K562 (cell line): ENCODE results near the gene LHFPL5. TPM values are rescaled to one million over a fixed set of nuclear protein-coding genes. Genes with fewer than 3 reads are reported as not detected.

Experiments used
- ATAC-seq: fragments of 200-7000 bp; cut with Tn5 transposase; 3 replicates; pipeline ENCODE4 v1.9.1; 2020; ENCODE audit warnings: moderate library complexity
- BruUV-seq: library from RNA; stranded (reverse); fragments of 400-500 nt; replicated peaks from 2 replicates; lab custom pipeline; 2021; lab: Mats Ljungman, UMichigan
- CTCF ChIA-PET: fragments of 300-600 bp; formaldehyde crosslinking; extraction: SDS; loops from one replicate; lab custom pipeline; 2021; ENCODE audit warnings: low intra/inter-chr PET ratio; lab: Yijun Ruan, JAX
- POLR2A ChIA-PET: fragments of 300-600, 350-650 bp; sonication (Branson Sonifier 250); formaldehyde crosslinking; extraction: SDS; loops from one replicate; lab custom pipeline; 2021; ENCODE audit warnings: antibody characterized with exemption, inconsistent platforms; lab: Yijun Ruan, JAX
- DNase-seq, 4 experiments: peaks; one replicate each; pipeline versions ENCODE4 v3.0.0 to v3.0.0-alpha.2; 2011 to 2018; ENCODE audit warnings: low spot score in 3 of 4, mixed read lengths in 3 of 4; ENCODE audit errors: extremely low read depth in 1 of 4
- FAIRE-seq: peaks from 2 replicates; lab custom pipeline; 2011; peaks lifted over from hg19 to GRCh38; lab: Jason Lieb, UNC
- H2AFZ ChIP-seq: 2 replicates; pipeline ENCODE4 v1.6.0; 2011; ENCODE audit warnings: low read depth, low read length, control low read depth, inconsistent platforms
- H3K27ac ChIP-seq: fragments of 200-600 bp; 3 replicates; pipeline ENCODE4 v1.8.0; 2011; ENCODE audit warnings: low read depth, mild to moderate bottlenecking, control low read depth, inconsistent platforms, low read length, moderate library complexity, mixed read lengths; ENCODE audit errors: extremely low read depth
- H3K27me3 ChIP-seq, 2 experiments: fragments of 300-600 bp in 1 of 2; 2 replicates in 1 of 2; 3 replicates in 1 of 2; pipeline versions ENCODE4 v1.6.0 to v1.8.0; 2011; ENCODE audit warnings: inconsistent platforms in 2 of 2, low read length in 2 of 2, mild to moderate bottlenecking in 1 of 2, mixed read lengths in 1 of 2, moderate library complexity in 1 of 2; ENCODE audit not compliant: control insufficient read depth in 2 of 2, insufficient read depth in 2 of 2
- H3K36me3 ChIP-seq: fragments of 300-600 bp; 3 replicates; pipeline ENCODE4 v1.8.0; 2011; ENCODE audit warnings: mild to moderate bottlenecking, low read length, inconsistent platforms; ENCODE audit not compliant: control insufficient read depth, insufficient read depth
- H3K4me1 ChIP-seq, 2 experiments: fragments of 200-600 bp in 1 of 2; replicated peaks in 1 of 2; 2 replicates in 1 of 2; 3 replicates in 1 of 2; pipeline versions ENCODE4 v1.5.1 to v1.8.0; 2011; ENCODE audit warnings: inconsistent platforms in 2 of 2, low read length in 2 of 2, mild to moderate bottlenecking in 1 of 2, mixed read lengths in 1 of 2, moderate library complexity in 1 of 2; ENCODE audit not compliant: control insufficient read depth in 2 of 2, insufficient read depth in 2 of 2
- H3K4me2 ChIP-seq: 2 replicates; pipeline ENCODE4 v1.6.1; 2011; ENCODE audit warnings: low read length, control low read depth, inconsistent platforms, mixed read lengths; ENCODE audit not compliant: insufficient read depth
- H3K4me3 ChIP-seq: fragments of 200-600 bp; sonication (generic), shearing (Covaris generic); 2 replicates; pipeline ENCODE4 v1.5.1; 2016; ENCODE audit warnings: control low read depth, inconsistent platforms
- H3K79me2 ChIP-seq: fragments of 200-600 bp; 3 replicates; pipeline ENCODE4 v1.8.0; 2011; ENCODE audit warnings: low read length, inconsistent platforms; ENCODE audit not compliant: control insufficient read depth, insufficient read depth
- H3K9ac ChIP-seq, 2 experiments: 2 replicates each; pipeline versions ENCODE4 v1.6.0 to v1.6.1; 2011; ENCODE audit warnings: low read depth in 2 of 2, low read length in 2 of 2, control low read depth in 1 of 2, inconsistent platforms in 1 of 2, mild to moderate bottlenecking in 1 of 2, mixed read lengths in 1 of 2; ENCODE audit not compliant: insufficient read depth in 1 of 2
- H3K9me1 ChIP-seq: one replicate; pipeline ENCODE4 v1.6.0; 2011; ENCODE audit warnings: inconsistent platforms, mild to moderate bottlenecking, low read length, moderate library complexity; ENCODE audit not compliant: control insufficient read depth, insufficient read depth
- H3K9me3 ChIP-seq: replicated peaks from 2 replicates; pipeline ENCODE4 v1.5.1; 2011; ENCODE audit warnings: low read depth, low read length, inconsistent platforms; ENCODE audit not compliant: control insufficient read depth, insufficient read depth
- H4K20me1 ChIP-seq: replicated peaks from 2 replicates; pipeline ENCODE4 v1.6.1; 2011; ENCODE audit warnings: low read length, inconsistent platforms, mixed read lengths; ENCODE audit not compliant: control insufficient read depth, insufficient read depth
- EP400 ChIP-seq: fragments of 450-650 bp; IDR thresholded peaks from 2 replicates; pipeline ENCODE4 v1.6.1; 2017; ENCODE audit warnings: antibody characterized with exemption, mild to moderate bottlenecking, moderate library complexity
- IRF2 ChIP-seq: sonication (generic); formaldehyde crosslinking; IDR thresholded peaks from 2 replicates; pipeline ENCODE4 v1.8.1; 2022; ENCODE audit warnings: mild to moderate bottlenecking, missing genetic modification reagents
- NFRKB ChIP-seq: fragments of 450-650 bp; IDR thresholded peaks from 2 replicates; pipeline ENCODE4 v1.6.1; 2016; ENCODE audit warnings: low read depth
- PTBP1 ChIP-seq: fragments of 200-400 bp; formaldehyde crosslinking; IDR thresholded peaks from 2 replicates; pipeline ENCODE4 v1.6.1; 2017; ENCODE audit warnings: low read depth, low read length
- RAD21 ChIP-seq, 2 experiments: fragments of 250-450 bp in 1 of 2; fragments of 450-650 bp in 1 of 2; sonication (Bioruptor Pico) in 1 of 2; formaldehyde crosslinking in 1 of 2; IDR thresholded peaks in 1 of 2; conservative IDR thresholded peaks in 1 of 2; 2 replicates each; pipeline versions ENCODE4 v1.4.0 to v1.8.0; 2020 to 2022; ENCODE audit warnings: mild to moderate bottlenecking in 2 of 2, moderate library complexity in 1 of 2
- TCF3 ChIP-seq: sonication (generic); formaldehyde crosslinking; IDR thresholded peaks from 2 replicates; pipeline ENCODE4 v1.4.0; 2020; ENCODE audit warnings: mild to moderate bottlenecking, missing genetic modification reagents
- ZC3H8 ChIP-seq: fragments of 450-650 bp; IDR thresholded peaks from 2 replicates; pipeline ENCODE4 v1.6.1; 2017
- WGBS: fragments of 100-300 bp; shearing (Covaris generic); methylation state at CpG from one replicate; pipeline ENCODE4 v1.1.6; 2016; ENCODE audit warnings: low coverage, mixed read lengths; ENCODE audit not compliant: insufficient coverage; ENCODE audit errors: missing lambda C conversion rate; 5-methylcytosine and 5-hydroxymethylcytosine counted together
- in situ Hi-C: fragments of 300-500 bp; cut with MboI; formaldehyde crosslinking; loops from 4 replicates; pipeline ENCODE4 v1.15.0; 2018; ENCODE audit warnings: inconsistent platforms, mixed read lengths
- intact Hi-C: fragments of 100-400 bp; cut with micrococcal nuclease; formaldehyde crosslinking; loops from 2 replicates; pipeline ENCODE4 v1.14.2; 2022
- polyA plus RNA-seq, 8 experiments: library from polyadenylated mRNA; depleted of rRNA in 4 of 8; stranded (reverse) in 5 of 8; unstranded in 3 of 8; fragments of >200 nt; fragmentation: Nextera tagmentation in 2 of 8; fragmentation: Illumina TruSeq in 1 of 8; extraction: Ambion mirVana in 2 of 8; extraction: Trizol in 1 of 8; gene quantifications; 2 replicates each; pipeline versions ENCODE4 v1.2.1 to v1.2.3, GENCODE V29; 2011 to 2014; ENCODE audit warnings: inconsistent platforms in 1 of 8, missing spikeins in 1 of 8
- total RNA-seq, 7 experiments: library from RNA; depleted of rRNA in 6 of 7; stranded (reverse); fragments of >200 nt in 6 of 7; fragmentation: Illumina TruSeq in 2 of 7; extraction: Trizol in 2 of 7; gene quantifications; 2 replicates each; pipeline versions ENCODE4 v1.2.1 to v1.2.3, GENCODE V29; 2011 to 2021; ENCODE audit warnings: low replicate concordance in 1 of 7
- TF ChIP-seq, protein P1 (sequence below): sonication (generic); formaldehyde crosslinking; IDR thresholded peaks from 2 replicates; pipeline ENCODE4 v1.4.0; 2020; ENCODE audit warnings: mild to moderate bottlenecking, missing genetic modification reagents
- TF ChIP-seq, protein P2 (sequence below): IDR thresholded peaks from 3 replicates; pipeline ENCODE4 v1.6.1; 2011; ENCODE audit warnings: borderline replicate concordance, mild to moderate bottlenecking; ENCODE audit not compliant: insufficient read length, insufficient read depth
- TF ChIP-seq, protein P3 (sequence below): fragments of 250-450 bp; sonication (Bioruptor Pico); IDR thresholded peaks from 2 replicates; pipeline ENCODE4 v1.8.0; 2021; ENCODE audit warnings: moderate library complexity, mild to moderate bottlenecking, inconsistent platforms
- TF ChIP-seq, protein P4 (sequence below): sonication (generic); formaldehyde crosslinking; IDR thresholded peaks from 2 replicates; pipeline ENCODE4 v1.8.0; 2022; ENCODE audit warnings: mild to moderate bottlenecking, missing genetic modification reagents

Gene LHFPL5
- total and polyA plus RNA-seq, 9 of the 15 experiments (the other 6 are each of a cell fraction or from before 2014, with no cell fraction given): not detected

DNA sequence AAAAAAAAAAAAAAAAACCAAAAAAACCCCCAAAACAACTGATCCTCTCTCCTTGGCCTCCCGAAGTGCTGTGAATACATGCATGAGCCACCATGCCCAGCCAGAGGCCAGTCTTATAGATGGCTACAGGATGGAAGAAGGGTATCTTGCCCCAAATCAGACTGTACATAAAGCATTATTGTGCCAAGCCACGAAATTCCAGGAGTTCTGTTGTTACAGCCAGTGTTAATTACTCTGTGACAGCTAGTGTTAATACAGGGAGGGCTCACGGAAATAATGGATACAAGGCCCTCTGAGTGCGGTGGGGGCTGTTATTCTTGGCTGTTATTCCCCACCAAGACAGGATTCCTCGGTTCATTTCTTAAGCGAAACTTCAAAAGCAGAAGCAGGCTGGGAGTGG, 30.1 kb upstream of the LHFPL5 start:
- POLR2A ChIA-PET: interaction anchor here (1.5 kb wide), 1 partner anchor 13 kb away, joined by 7 read pairs; no protein-coding TSS in a partner anchor
- FAIRE-seq (no peak), DNase-seq (no peak), ATAC-seq (no peak)
- intact Hi-C loops: no loop called here
- Histone ChIP-seq H3K9me1 (no peaks in the 10 kb centered on the region), H3K9ac (no peak overlapping the region), H3K9me3 (no peaks in the 10 kb centered on the region), H3K79me2 (no peaks in the 10 kb centered on the region), H3K36me3 (no peaks in the 10 kb centered on the region), H4K20me1 (0 out of 2 replicates have a peak, but pooled peaks cover 4% of the 10 kb centered on the region), H3K4me1 (peaks cover 0 to 14% of the 10 kb centered on the region in 2 experiments; a peak in 2 of 5 replicates), H2AFZ (no peak overlapping the region), H3K27ac (no peak overlapping the region), H3K4me2 (no peak overlapping the region), H3K27me3 (peaks cover 32 to 77% of the 10 kb centered on the region in 2 experiments), H3K4me3 (no peak overlapping the region)
- BruUV-seq: no TSS peak
- no peak for TF ChIP-seq EP400
- no peak for TF ChIP-seq TCF3 (CRISPR knock-in tag)
- no peak for TF ChIP-seq ZC3H8
- no peak for TF ChIP-seq NFRKB
- TF ChIP-seq, protein P1, sequence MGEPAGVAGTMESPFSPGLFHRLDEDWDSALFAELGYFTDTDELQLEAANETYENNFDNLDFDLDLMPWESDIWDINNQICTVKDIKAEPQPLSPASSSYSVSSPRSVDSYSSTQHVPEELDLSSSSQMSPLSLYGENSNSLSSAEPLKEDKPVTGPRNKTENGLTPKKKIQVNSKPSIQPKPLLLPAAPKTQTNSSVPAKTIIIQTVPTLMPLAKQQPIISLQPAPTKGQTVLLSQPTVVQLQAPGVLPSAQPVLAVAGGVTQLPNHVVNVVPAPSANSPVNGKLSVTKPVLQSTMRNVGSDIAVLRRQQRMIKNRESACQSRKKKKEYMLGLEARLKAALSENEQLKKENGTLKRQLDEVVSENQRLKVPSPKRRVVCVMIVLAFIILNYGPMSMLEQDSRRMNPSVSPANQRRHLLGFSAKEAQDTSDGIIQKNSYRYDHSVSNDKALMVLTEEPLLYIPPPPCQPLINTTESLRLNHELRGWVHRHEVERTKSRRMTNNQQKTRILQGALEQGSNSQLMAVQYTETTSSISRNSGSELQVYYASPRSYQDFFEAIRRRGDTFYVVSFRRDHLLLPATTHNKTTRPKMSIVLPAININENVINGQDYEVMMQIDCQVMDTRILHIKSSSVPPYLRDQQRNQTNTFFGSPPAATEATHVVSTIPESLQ: no peak
- TF ChIP-seq, protein P2, sequence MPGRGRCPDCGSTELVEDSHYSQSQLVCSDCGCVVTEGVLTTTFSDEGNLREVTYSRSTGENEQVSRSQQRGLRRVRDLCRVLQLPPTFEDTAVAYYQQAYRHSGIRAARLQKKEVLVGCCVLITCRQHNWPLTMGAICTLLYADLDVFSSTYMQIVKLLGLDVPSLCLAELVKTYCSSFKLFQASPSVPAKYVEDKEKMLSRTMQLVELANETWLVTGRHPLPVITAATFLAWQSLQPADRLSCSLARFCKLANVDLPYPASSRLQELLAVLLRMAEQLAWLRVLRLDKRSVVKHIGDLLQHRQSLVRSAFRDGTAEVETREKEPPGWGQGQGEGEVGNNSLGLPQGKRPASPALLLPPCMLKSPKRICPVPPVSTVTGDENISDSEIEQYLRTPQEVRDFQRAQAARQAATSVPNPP: no peak
- TF ChIP-seq RAD21 (CRISPR knock-in tag; conservative IDR thresholded peaks at IDR 0.05 in 1 of 2, IDR thresholded peaks at IDR 0.05 in 1 of 2): no peak
- TF ChIP-seq, protein P3, sequence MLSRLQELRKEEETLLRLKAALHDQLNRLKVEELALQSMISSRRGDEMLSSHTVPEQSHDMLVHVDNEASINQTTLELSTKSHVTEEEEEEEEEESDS: no peak
- no peak for TF ChIP-seq IRF2 (CRISPR knock-in tag)
- no peak for TF ChIP-seq PTBP1
- TF ChIP-seq, protein P4, sequence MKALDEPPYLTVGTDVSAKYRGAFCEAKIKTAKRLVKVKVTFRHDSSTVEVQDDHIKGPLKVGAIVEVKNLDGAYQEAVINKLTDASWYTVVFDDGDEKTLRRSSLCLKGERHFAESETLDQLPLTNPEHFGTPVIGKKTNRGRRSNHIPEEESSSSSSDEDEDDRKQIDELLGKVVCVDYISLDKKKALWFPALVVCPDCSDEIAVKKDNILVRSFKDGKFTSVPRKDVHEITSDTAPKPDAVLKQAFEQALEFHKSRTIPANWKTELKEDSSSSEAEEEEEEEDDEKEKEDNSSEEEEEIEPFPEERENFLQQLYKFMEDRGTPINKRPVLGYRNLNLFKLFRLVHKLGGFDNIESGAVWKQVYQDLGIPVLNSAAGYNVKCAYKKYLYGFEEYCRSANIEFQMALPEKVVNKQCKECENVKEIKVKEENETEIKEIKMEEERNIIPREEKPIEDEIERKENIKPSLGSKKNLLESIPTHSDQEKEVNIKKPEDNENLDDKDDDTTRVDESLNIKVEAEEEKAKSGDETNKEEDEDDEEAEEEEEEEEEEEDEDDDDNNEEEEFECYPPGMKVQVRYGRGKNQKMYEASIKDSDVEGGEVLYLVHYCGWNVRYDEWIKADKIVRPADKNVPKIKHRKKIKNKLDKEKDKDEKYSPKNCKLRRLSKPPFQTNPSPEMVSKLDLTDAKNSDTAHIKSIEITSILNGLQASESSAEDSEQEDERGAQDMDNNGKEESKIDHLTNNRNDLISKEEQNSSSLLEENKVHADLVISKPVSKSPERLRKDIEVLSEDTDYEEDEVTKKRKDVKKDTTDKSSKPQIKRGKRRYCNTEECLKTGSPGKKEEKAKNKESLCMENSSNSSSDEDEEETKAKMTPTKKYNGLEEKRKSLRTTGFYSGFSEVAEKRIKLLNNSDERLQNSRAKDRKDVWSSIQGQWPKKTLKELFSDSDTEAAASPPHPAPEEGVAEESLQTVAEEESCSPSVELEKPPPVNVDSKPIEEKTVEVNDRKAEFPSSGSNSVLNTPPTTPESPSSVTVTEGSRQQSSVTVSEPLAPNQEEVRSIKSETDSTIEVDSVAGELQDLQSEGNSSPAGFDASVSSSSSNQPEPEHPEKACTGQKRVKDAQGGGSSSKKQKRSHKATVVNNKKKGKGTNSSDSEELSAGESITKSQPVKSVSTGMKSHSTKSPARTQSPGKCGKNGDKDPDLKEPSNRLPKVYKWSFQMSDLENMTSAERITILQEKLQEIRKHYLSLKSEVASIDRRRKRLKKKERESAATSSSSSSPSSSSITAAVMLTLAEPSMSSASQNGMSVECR: no peak
- in situ Hi-C loops: no loop called here
- CTCF ChIA-PET: no interaction called here
- WGBS: 2% methylated on average over 6 of the region's 6 CpGs
